22Rv1 (cell line): ENCODE results near the gene CT45A5.

Experiments
- ZFX ChIP-seq: fragments of 450-650 bp; IDR thresholded peaks from 2 replicates; pipeline ENCODE4 v1.6.1; 2017; ENCODE audit warnings: antibody characterized with exemption, borderline replicate concordance
- TF ChIP-seq, protein P1 (sequence below): fragments of 450-650 bp; IDR thresholded peaks from 2 replicates; pipeline ENCODE4 v1.5.1; 2017; ENCODE audit warnings: mild to moderate bottlenecking

DNA sequence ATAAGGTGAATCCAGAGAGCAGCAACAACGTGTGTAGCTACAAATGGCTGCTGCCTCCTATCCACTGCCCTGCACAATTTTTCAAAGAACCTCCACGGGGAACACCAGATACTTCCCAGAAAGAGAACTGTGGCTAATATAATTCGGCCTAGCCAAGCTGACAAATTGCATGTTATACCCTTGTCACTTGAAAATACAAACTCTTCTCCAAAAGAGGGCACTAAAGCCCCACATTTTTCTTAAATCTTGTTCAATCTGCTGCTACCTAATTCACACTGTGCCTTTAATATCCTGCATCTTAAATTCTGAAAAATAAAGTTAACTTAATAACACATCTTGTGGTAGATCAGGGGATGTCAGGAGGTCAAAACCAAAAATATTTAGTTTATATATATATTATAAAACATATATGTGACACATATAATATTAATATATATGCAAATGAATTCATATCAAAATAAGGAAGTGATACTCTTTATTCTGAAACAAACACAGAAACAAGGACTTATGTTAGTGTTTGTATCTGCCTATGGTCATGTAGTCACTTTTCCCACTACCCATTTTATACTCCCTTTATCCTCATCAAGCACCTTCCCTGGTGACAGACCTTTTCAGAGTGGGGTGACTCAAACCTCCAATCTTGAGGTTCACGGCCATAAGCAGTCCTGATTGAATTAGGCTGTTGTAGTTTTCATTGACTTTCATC is 47.8 kb downstream of the CT45A5 start:
- TF ChIP-seq, protein P1, sequence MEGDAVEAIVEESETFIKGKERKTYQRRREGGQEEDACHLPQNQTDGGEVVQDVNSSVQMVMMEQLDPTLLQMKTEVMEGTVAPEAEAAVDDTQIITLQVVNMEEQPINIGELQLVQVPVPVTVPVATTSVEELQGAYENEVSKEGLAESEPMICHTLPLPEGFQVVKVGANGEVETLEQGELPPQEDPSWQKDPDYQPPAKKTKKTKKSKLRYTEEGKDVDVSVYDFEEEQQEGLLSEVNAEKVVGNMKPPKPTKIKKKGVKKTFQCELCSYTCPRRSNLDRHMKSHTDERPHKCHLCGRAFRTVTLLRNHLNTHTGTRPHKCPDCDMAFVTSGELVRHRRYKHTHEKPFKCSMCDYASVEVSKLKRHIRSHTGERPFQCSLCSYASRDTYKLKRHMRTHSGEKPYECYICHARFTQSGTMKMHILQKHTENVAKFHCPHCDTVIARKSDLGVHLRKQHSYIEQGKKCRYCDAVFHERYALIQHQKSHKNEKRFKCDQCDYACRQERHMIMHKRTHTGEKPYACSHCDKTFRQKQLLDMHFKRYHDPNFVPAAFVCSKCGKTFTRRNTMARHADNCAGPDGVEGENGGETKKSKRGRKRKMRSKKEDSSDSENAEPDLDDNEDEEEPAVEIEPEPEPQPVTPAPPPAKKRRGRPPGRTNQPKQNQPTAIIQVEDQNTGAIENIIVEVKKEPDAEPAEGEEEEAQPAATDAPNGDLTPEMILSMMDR, result no peak
- no peak for TF ChIP-seq ZFX
